ENCODE results near the gene CASZ1.

The CASZ1 gene

GRCh38 chr1:10631811-10632593 lies 164.4 kb downstream of the CASZ1 start:
- Histone ChIP-seq H3K27ac (replicated peaks) (no peak overlapping the region), H3K27me3 (ENCODE audit: insufficient read depth, poor library complexity, severe bottlenecking) (peaks cover 3% of the 10 kb centered on the region), H3K4me3 (replicated peaks; ENCODE audit: insufficient read depth, low read length) (no peak overlapping the region)
- TF ChIP-seq POLR2AphosphoS5 (IDR thresholded peaks at IDR 0.05; ENCODE audit: low read depth) (no peak), SPI1 (IDR thresholded peaks at IDR 0.05; ENCODE audit: borderline replicate concordance, low read depth) (no peak), REST (IDR thresholded peaks at IDR 0.05; ENCODE audit: insufficient replicate concordance, low read depth) (no peak), CTCF (IDR thresholded peaks at IDR 0.05; ENCODE audit: insufficient read depth, low read length) (no peak), GABPA (IDR thresholded peaks at IDR 0.05; ENCODE audit: low read depth) (no peak)
- no peak for DNase-seq (ENCODE audit: low read depth in 1 of 2, low spot score in 1 of 2)

GRCh38 chr1:10631121-10631810 lies 165.2 kb downstream of the CASZ1 start:
- no peak overlapping the region for H3K4me3 ChIP-seq (replicated peaks; ENCODE audit: insufficient read depth, low read length)
- TF ChIP-seq SPI1 (IDR thresholded peaks at IDR 0.05; ENCODE audit: borderline replicate concordance, low read depth), result no peak
- DNase-seq (ENCODE audit: low read depth in 1 of 2, low spot score in 1 of 2), result no peak
- no peak overlapping the region for H3K27ac ChIP-seq (replicated peaks)
- H3K27me3 ChIP-seq (ENCODE audit: insufficient read depth, poor library complexity, severe bottlenecking), result peaks cover 3% of the 10 kb centered on the region

- Histone ChIP-seq H3K27ac (replicated peaks) (no peak overlapping the region), H3K27me3 (ENCODE audit: insufficient read depth, poor library complexity, severe bottlenecking) (no peaks in the 10 kb centered on the region), H3K4me3 (replicated peaks; ENCODE audit: insufficient read depth, low read length) (no peak overlapping the region)
- TF ChIP-seq POLR2AphosphoS5 (IDR thresholded peaks at IDR 0.05; ENCODE audit: low read depth) (no peak), SPI1 (IDR thresholded peaks at IDR 0.05; ENCODE audit: borderline replicate concordance, low read depth) (no peak), GABPA (IDR thresholded peaks at IDR 0.05; ENCODE audit: low read depth) (no peak), CTCF (IDR thresholded peaks at IDR 0.05; ENCODE audit: insufficient read depth, low read length) (no peak), REST (IDR thresholded peaks at IDR 0.05; ENCODE audit: insufficient replicate concordance, low read depth) (no peak)
- DNase-seq (ENCODE audit: low read depth in 1 of 2, low spot score in 1 of 2), result no peak
Measured at GRCh38 chr1:10630661-10631120, 165.8 kb downstream of the CASZ1 start.

GRCh38 chr1:10629816-10630571 lies 166.5 kb downstream of the CASZ1 start:
- no peak for DNase-seq (ENCODE audit: low read depth in 1 of 2, low spot score in 1 of 2)
- Histone ChIP-seq H3K4me3 (replicated peaks; ENCODE audit: insufficient read depth, low read length) (no peak overlapping the region), H3K27me3 (ENCODE audit: insufficient read depth, poor library complexity, severe bottlenecking) (no peaks in the 10 kb centered on the region), H3K27ac (replicated peaks) (no peak overlapping the region)
- TF ChIP-seq GABPA (IDR thresholded peaks at IDR 0.05; ENCODE audit: low read depth) (no peak), POLR2AphosphoS5 (IDR thresholded peaks at IDR 0.05; ENCODE audit: low read depth) (no peak), REST (IDR thresholded peaks at IDR 0.05; ENCODE audit: insufficient replicate concordance, low read depth) (no peak), CTCF (IDR thresholded peaks at IDR 0.05; ENCODE audit: insufficient read depth, low read length) (no peak), SPI1 (IDR thresholded peaks at IDR 0.05; ENCODE audit: borderline replicate concordance, low read depth) (no peak)
